ENCODE results near the gene FNDC3B.

FNDC3B gene

GRCh38 chr3:172052405-172052804 is 13.0 kb downstream of the FNDC3B start:
- no peak for DNase-seq (ENCODE audit: low read depth in 2 of 2, low spot score in 1 of 2)

GRCh38 chr3:172054115-172054764 is 14.9 kb downstream of the FNDC3B start:
- no peak for DNase-seq (ENCODE audit: low read depth in 2 of 2, low spot score in 1 of 2)

GRCh38 chr3:172056416-172056815 is 17.0 kb downstream of the FNDC3B start:
- no peak for DNase-seq (ENCODE audit: low read depth in 2 of 2, low spot score in 1 of 2)

- no peak for DNase-seq (ENCODE audit: low read depth in 2 of 2, low spot score in 1 of 2)
These were observed 17.7 kb downstream of the FNDC3B start for GRCh38 chr3:172057059-172057458.

- no peak for DNase-seq (ENCODE audit: low read depth in 2 of 2, low spot score in 1 of 2)
These were observed 18.4 kb downstream of the FNDC3B start for GRCh38 chr3:172057624-172058327.

- DNase-seq (ENCODE audit: low read depth in 2 of 2, low spot score in 1 of 2): no peak
These were observed 20.2 kb downstream of the FNDC3B start for GRCh38 chr3:172059532-172059931.

- no peak for DNase-seq (ENCODE audit: low read depth in 2 of 2, low spot score in 1 of 2)
These were observed 20.9 kb downstream of the FNDC3B start for GRCh38 chr3:172060234-172060633.

GRCh38 chr3:172061724-172062184 is 22.4 kb downstream of the FNDC3B start:
- DNase-seq (ENCODE audit: low read depth in 2 of 2, low spot score in 1 of 2): no peak

- no peak for DNase-seq (ENCODE audit: low read depth in 2 of 2, low spot score in 1 of 2)
These were observed 23.4 kb downstream of the FNDC3B start for GRCh38 chr3:172062761-172063160.

- DNase-seq (ENCODE audit: low read depth in 2 of 2, low spot score in 1 of 2): no peak
These were observed 24.4 kb downstream of the FNDC3B start for GRCh38 chr3:172063456-172064432.

GRCh38 chr3:172065527-172065926 is 26.1 kb downstream of the FNDC3B start:
- no peak for DNase-seq (ENCODE audit: low read depth in 2 of 2, low spot score in 1 of 2)

- no peak for DNase-seq (ENCODE audit: low read depth in 2 of 2, low spot score in 1 of 2)
These were observed 26.8 kb downstream of the FNDC3B start for GRCh38 chr3:172065967-172066762.

GRCh38 chr3:172066880-172067796 is 27.8 kb downstream of the FNDC3B start:
- DNase-seq (ENCODE audit: low read depth in 2 of 2, low spot score in 1 of 2): no peak

- DNase-seq (ENCODE audit: low read depth in 2 of 2, low spot score in 1 of 2): no peak
These were observed 28.6 kb downstream of the FNDC3B start for GRCh38 chr3:172067837-172068440.

- no peak for DNase-seq (ENCODE audit: low read depth in 2 of 2, low spot score in 1 of 2)
These were observed 29.6 kb downstream of the FNDC3B start for GRCh38 chr3:172068977-172069376.

GRCh38 chr3:172069478-172069877 is 30.1 kb downstream of the FNDC3B start:
- no peak for DNase-seq (ENCODE audit: low read depth in 2 of 2, low spot score in 1 of 2)

GRCh38 chr3:172070269-172070668 is 30.9 kb downstream of the FNDC3B start:
- no peak for DNase-seq (ENCODE audit: low read depth in 2 of 2, low spot score in 1 of 2)

GRCh38 chr3:172070802-172071201 is 31.4 kb downstream of the FNDC3B start:
- DNase-seq (ENCODE audit: low read depth in 2 of 2, low spot score in 1 of 2): no peak

GRCh38 chr3:172071780-172072330 is 32.5 kb downstream of the FNDC3B start:
- no peak for DNase-seq (ENCODE audit: low read depth in 2 of 2, low spot score in 1 of 2)

Measured in stimulated activated CD8-positive, alpha-beta memory T cell treated with anti-CD3 and anti-CD28 coated beads, Interleukin-4, amount 100 ng/mL, for 1 hour (primary cell).